ENCODE results near the gene RASGRP3.

- TF ChIP-seq, protein P1, sequence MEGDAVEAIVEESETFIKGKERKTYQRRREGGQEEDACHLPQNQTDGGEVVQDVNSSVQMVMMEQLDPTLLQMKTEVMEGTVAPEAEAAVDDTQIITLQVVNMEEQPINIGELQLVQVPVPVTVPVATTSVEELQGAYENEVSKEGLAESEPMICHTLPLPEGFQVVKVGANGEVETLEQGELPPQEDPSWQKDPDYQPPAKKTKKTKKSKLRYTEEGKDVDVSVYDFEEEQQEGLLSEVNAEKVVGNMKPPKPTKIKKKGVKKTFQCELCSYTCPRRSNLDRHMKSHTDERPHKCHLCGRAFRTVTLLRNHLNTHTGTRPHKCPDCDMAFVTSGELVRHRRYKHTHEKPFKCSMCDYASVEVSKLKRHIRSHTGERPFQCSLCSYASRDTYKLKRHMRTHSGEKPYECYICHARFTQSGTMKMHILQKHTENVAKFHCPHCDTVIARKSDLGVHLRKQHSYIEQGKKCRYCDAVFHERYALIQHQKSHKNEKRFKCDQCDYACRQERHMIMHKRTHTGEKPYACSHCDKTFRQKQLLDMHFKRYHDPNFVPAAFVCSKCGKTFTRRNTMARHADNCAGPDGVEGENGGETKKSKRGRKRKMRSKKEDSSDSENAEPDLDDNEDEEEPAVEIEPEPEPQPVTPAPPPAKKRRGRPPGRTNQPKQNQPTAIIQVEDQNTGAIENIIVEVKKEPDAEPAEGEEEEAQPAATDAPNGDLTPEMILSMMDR (conservative IDR thresholded peaks at IDR 0.05), result no peak
- no peak for TF ChIP-seq EZH2 (IDR thresholded peaks at IDR 0.05; ENCODE audit: low read depth)
Observed at GRCh38 chr2:33518200-33518599, 41.8 kb downstream of the RASGRP3 start.

All from PC-9 (cell line).